ENCODE data around the gene LDLRAD3.

DNA sequence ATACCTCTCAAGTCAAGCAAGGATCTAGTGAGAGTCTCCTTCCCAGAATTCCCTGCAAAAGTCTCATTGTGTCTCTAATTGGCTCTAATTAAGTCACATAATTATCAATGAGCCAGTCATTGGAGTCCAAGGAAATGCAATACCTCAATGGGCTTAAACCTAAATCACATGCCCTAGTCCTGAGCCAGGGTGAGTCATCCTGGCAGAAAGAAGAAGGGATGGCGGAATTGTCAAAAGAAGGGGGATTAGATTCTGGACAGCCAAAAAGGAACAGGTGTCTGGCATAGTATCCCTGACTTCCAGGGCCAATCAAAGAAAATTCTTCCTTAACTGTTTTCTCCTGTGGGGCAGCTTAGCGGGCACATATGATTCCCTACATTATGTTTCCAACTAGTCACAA is 25.1 kb upstream of the LDLRAD3 start:
- TF ChIP-seq CTCF (conservative IDR thresholded peaks at IDR 0.05; ENCODE audit: low read length) (no peak), EZH2phosphoT487 (IDR thresholded peaks at IDR 0.05; ENCODE audit: borderline replicate concordance) (no peak)

Data from Loucy (cell line).